Measurements from ENCODE around the gene GRK6. TPM values are rescaled to one million over a fixed set of nuclear protein-coding genes. Genes with fewer than 3 reads are reported as not detected.

Gene GRK6
- total RNA-seq, 1 donor from 2014 or later, result 137 TPM

DNA sequence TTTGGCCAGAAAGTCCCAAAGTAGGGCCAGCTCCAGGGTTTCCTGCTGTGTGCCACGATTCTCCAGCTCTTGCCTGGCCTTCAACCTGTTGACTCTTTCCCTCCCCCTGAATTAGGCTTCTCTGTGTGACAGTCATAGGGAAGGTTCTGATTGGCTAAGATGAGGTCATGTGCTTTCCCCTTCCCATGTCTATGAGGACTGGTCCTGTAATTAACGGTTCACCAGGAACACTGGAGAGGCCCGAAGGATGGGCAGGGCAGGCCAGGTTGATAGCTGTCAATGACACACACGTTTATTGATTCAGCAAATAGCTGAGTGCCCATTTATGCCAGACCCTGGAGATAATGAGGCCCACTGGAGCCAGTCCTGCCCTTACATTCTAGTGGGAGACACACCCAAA is 11.1 kb downstream of the GRK6 start:
- intact Hi-C loops (cut with micrococcal nuclease), result no loop called here

DNA sequence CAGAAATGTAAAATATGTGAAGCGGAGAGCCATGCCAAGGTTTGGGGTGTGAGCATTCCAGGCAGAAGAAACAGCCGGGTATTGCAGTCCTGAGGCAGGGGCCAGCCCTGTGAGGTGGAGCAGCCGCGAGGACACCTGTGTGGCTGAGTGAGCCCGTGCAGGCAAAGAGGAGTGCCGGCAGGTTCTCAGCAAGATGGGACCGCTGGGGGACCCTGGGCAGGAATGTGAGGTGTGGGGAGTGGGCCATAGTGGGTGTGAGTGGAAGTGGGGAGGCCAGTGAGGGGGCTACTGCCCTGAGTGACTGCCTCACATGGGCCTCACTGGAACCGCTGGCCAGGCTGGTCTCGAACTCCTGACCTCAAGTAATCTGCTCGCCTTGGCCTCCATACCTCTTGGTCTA is 12.0 kb downstream of the GRK6 start:
- intact Hi-C loops (cut with micrococcal nuclease), result no loop called here

DNA sequence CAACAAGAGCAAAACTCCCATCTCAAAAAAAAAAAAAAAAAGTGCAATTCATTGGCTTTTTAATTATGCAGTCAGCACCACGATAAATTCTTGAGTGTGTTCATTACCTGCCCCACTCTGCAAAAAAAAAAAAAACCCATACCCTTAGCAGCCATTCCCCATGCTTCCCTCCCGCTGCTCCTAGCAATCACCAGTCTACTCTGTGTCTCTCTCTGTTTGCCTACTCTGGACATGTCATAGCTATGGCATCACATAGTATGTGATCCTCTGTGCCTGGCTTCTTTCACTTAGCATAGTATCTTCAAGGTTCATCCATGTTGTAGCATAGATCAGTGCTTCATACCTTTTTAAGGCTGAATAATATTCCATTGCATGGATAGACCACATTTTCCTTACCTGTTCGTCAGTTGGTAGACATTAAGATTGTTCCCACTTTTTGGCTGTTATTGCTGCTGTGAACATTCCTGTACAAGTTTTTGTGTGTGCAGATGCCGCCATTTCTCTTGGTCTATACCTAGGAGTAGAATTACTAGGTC is 13.1 kb downstream of the GRK6 start:
- intact Hi-C loops (cut with micrococcal nuclease), result no loop called here

DNA sequence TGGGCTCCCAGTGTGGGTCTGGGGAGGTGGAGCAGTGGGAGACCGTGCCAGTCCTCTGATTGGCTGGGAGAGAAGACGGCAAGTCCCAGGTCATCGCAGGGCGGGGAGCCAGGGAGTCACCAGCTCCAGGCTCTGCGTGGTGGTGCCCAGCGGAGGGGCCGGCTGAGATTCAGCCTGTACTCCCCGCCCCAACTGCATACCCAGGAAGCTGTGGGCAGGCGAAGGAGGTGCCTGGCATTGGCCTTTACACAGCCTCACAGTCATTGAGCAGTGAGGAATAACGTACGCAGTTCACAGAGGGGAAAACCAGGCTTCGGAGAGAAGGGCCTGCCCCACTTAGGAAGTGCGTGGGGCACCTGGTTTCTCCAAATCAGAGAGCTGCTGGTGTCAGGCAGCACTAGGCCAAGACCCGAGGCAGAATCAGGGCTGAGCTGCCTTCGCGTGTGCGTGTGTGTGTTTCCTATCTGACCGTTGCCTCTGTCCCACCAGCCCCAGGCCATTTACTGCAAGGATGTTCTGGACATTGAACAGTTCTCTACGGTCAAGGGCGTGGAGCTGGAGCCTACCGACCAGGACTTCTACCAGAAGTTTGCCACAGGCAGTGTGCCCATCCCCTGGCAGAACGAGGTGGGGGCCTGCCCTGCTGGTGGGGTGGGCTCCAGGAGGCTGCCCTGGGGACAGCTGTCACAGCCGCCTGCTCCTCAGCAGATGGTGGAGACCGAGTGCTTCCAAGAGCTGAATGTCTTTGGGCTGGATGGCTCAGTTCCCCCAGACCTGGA is 13.9 kb downstream of the GRK6 start:
- intact Hi-C loops (cut with micrococcal nuclease), result no loop called here

DNA sequence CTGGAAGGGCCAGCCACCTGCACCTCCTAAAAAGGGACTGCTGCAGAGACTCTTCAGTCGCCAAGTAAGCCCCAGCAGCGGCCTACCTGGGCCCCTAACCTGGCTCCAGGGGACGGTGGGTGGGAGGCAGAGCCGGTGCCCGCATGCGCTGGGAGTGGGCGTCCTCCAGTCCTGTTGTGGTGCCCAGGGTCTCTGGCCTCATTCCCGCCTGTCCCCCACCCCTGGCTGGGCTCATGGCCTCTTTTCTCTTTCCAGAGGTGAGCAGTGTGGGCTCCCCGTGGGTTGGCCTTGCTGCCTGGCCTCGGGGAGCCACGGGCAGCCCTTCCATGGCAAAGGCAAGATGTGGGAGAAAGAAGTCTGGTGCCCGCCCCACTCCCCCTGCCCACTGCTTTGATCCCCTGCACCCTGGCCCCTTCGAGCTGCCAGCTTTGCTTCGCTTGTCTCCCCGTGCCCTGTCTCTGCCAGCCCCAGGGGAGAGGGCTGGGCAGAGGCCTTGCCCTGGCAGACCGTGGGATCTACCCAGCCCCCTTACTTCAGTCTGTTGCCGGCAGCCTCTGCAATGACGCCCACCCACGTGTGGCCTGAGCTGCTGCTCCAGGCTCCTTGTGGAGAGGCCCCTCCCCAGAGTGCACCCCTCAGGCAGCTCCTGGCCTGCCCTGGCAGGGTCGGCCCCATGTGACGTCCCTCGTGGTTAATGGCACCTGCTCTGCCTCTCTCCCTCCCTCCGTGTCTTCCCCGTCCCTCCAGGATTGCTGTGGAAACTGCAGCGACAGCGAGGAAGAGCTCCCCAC is 14.7 kb downstream of the GRK6 start:
- intact Hi-C loops (cut with micrococcal nuclease), result no loop called here

DNA sequence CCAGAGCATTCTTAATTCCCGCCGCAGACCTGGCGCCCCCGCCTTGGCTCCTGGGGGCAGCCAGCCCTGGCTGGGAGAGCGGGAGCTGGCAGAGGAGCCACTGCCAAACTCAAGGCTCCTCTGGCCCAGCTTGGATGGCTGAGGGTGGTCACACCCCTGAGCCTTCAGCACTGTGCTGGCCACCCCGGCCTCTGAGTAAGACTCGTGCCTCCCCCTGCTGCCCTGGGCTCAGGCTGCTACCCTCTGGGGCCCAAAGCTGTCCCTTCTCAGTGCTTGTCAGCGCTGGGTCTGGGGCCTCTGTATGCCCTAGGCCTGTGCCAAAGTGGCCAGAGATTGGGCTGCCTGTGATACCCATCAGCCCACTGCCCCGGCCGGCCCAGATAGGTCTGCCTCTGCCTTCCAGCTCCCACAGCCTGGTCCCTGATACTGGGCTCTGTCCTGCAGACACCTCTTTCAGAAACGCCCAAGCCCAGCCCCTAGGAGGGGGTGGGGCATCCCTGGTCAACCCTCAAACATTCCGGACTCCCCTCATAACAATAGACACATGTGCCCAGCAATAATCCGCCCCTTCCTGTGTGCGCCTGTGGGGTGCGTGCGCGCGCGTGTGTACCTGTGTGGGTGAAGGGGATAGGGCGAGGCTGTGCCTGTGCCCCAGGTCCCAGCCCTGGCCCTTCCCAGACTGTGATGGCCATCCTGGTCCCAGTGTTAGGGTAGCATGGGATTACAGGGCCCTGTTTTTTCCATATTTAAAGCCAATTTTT is 15.8 kb downstream of the GRK6 start:
- intact Hi-C loops (cut with micrococcal nuclease), result no loop called here

DNA sequence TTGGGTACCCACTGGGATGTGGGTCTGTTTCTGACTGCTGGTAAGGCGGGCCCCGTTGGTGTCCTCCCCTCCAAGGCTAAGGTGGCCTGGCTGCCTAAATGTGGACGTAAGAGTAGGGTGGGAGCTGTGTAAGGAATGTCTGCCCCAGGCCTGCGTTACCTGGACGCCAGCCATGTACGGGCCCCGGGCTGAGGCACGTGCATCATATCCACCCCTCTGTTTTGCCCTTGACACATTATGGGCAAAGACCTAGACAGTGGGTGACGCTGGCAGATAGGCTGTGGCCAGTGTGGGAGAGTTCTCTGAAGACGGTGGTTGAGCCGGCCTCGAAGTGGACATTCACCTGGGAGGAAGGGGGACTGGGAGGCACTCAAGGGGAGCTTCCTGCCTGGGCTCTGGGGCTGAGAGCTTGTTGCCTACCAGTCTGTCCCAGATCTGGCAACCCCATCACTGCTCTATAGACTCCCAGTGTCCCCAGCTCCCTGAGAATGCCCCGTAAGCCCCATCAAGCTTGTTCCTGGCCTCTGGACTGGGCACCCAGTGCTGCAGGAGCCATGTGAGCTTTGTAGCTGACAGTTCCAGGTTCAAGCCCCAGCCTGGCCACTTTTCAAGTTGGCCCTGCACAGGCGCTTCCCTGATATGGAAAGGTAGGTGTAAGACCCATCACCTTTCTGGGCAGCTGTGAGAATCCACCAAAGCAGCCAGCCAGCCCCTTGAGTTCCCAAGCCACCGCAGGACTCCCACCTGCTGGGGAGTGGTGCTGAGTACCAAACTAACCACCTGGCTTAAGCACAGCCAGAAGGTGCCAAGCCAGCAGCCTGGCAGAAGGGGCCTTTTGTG is 16.9 kb downstream of the GRK6 start:
- intact Hi-C loops (cut with micrococcal nuclease), result no loop called here

DNA sequence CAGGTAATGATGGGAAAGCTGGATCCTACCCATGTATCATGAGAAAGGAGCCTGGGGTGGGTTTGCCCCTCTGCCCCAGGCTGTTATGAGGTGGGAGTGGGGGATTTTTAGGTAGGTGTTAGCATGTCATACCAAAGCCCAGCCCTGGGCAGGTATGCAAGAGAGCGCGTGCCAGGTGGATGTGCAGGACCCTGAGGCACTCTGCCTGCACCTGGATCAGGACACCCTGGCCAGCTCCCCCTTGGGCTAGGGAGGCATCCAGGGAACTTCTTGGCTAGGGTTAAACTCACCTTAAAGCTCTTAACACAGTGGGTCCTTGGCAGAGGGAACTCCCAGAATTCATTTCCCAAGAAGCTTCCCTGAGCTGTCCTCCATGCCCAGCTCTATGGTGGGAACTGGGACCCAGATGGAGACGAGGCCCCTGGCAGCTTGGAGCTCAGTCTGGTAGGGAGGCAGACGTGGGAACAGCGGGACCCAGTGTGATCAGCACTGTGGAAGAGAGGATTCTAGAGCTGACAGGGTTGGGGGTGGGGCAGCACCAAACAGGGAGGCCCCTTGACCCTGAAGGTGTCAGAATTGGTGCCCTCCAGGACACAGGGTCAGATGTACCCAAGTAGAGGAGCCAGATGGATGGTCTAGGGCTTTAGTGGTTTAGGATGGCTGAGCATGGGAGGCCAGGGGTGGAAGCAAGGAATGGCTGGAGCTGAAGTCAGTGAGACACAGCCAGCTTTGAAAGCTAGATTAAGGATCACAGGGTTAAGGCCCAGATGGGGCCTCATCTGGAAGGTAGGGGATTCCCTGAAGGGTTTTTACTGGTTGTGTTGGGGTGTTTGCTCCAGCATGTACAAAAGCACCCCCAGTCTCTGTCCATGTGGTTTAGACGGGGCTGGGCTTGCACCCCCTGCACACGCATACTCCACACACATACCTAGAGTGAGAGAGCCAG is 17.9 kb downstream of the GRK6 start:
- intact Hi-C loops (cut with micrococcal nuclease), result loop anchor here (1.0 kb wide), 1 partner anchor 15 kb away; no protein-coding TSS in a partner anchor

DNA sequence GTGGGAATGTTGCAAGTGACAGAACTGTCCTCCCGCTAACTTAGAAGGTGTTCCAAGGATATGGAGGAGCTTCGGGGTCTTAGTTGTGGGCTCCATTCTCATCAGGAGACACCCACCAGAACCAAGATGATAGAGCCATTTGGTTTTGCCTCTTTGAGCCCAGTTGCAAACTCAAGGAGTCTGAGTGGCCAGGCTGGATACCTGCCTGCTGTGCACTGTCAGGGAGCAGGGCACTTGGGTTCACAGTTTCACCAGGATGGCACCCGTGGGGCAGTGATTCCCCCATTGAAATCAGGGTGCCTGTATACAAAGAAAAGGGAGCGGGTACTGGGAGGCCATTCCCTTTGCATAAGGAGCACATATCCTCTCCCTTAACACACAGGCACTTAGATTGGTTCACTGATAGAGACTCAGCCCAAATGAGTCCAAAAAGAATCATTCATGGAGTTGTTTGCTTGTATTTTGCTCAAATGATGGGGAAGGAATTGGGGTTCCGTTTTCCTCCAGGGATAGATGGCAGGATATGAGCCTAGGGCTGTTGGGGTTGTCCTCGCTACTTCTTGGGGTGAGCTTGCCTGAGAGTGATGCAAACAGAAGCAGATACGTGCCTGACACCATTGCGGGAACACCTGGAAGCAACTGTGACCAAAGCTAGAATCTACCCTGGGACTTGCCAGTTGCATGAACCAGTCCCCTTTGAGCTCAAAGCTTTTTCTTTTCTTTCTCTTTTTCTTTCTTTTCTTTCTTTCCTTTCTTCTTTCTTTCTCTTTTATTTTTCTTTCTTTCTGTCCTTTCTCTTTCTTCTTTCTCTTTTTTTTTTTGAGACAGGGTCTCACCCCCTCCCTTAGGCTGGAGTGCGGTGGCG is 18.8 kb downstream of the GRK6 start:
- intact Hi-C loops (cut with micrococcal nuclease), result loop anchor here (1.0 kb wide), 1 partner anchor 16 kb away; no protein-coding TSS in a partner anchor

DNA sequence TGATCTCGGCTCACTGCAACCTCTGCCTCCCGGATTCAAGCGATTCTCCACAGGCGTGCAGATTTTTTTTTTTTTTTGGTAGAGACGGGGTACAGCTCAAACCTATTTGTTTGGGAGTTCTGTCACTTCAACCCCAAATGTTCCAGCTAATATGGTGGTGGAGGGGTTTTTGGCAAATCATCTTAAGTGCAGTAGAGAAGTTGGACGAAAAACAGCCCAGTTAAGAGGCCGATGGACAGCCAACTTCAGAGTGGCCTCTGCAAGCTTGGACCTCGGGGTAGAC is 19.4 kb downstream of the GRK6 start:
- intact Hi-C loops (cut with micrococcal nuclease), result loop anchor here (1.0 kb wide), 2 partner anchors 8 to 17 kb away; no protein-coding TSS in a partner anchor

DNA sequence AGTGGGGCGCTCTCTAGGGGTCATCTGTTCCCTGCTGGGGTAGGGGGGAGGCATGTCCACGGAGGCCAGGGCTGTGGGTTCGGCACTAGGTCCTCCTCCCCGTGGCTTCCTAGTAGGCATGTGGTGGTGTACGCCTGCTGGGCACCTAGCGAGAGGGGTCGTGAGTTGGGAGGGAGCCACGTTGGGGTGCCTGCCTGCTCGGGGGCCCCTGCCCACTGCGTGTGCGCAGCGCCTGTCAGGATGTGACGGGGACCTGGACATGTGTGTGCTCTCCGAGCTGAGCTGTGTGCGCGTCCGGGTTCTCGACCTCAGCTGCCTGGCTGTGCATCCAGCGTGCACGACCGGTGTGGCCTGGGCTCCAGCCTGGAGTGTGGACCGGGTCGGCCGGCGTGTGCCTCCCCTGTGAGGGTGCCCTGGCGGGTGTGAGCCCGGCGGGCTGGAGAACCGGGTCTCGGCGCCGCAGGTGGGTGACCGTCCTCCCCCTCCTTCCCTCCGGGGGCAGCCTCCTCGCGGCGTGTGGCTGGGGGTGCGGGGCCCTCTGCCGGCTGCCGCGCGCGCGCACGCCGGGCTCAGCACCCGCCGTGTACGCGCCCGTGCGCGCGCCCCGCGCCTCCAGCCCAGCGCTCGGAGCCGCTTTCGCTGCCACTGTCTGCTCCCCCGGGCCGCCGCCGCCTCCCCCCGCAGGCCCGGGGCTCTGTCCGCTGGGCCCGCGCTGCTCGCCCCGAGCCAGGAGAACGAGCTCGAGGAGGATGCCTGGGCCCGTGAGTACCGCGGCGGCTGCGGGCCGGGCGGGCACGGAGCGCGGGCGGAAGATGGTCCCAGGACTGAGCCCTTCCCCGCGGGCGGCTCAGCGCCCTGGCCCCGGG is 20.0 kb downstream of the GRK6 start, which contains the start of gene PRR7:
PRR7 (plus strand) TSS at position 615 of the 866 bp plus-strand sequence. CDS start 8,254 bp downstream, outside the sequence.
- intact Hi-C loops (cut with micrococcal nuclease), result loop anchor here (1.0 kb wide), 1 partner anchor 8 kb away; no protein-coding TSS in a partner anchor

DNA sequence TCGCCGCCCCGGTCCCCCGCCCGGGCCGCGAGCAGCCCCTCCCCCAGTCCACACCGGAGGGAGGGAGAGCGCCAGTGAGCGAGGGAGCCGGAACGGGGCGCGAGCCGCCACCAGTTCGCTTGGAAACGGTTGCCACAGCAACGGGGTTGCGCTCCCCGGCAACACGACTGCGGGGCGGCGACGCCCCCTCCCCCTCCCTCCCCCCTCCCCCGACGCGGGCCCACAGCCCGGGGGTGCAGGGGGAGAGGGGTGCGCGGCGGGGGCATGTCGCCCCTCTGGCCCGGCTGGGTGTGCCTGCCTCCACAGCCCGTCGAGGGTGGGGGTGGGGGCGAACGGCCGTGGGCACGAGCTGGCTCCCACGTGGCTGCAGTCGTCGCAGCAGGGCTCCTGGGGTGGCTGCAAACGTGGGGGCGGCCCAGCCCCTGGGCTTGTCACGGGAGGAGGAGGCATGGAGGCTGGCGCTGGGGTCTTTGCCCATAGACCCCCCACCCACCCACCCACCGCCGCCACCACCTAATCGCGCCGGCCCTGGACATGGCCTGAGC is 20.7 kb downstream of the GRK6 start:
- intact Hi-C loops (cut with micrococcal nuclease), result no loop called here

DNA sequence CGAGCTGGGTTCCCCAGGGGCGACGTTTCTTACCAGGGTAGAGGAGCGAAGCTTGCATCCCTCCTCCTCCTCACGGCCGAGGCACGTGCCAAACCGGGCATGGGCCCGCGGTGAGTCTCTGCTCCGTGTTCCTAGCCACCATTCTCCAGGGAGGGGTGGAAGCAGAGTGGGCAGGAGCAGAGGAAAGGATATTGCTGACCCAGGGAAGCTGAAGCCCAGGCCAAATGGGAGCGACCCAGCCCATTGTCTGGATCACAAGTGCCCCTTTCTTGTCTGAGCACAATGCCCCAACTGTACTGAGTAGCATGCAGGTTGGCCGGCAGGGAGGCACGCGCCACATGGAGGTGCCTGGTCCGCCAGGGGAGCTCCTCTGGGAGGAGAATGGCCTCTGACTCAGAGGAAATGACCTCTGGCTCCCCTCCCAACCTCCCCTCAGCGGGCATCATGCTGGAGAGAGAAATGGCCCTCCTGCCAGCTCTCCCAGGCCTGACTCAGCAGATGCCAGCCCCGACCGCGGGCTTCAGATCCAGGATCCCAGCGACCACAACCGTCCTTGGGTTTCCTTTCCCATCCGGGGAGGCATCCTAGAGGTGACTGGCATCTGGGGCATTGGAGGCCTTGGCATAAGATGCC is 21.3 kb downstream of the GRK6 start:
- intact Hi-C loops (cut with micrococcal nuclease), result no loop called here

DNA sequence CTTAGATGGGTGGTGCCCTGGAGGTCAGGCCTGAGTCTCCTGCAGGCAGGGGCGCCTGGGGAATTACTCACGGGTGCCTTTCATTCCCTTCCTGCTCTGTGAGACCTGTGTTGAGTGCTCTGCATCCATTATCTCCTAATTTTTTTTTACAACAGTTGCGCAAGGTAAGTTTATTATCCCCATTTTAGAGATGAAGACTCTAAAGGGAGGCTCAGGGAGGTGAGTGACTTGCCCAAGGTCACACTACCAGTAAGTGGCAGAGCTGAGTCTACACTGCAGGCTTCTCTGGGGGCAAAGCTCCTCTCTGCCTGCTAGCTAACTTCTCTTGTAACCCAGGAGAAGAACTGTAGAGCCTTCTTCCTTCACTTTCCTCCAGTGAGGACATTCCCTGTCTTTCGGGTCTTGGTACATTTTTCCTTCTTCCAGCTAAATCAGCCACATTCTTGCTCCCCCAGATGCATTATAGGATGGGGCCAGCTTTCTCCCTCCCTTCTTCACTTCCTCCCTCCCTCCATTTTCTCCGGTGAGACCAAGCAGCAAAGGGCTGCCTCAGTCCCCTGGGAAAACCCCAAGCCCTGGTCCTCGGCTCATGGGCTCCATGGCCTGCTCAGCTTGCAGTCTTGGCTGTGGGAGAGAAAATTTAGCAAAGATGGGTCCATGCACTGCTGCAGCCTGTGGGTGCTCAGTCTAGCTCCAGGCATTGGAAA is 21.9 kb downstream of the GRK6 start:
- intact Hi-C loops (cut with micrococcal nuclease), result no loop called here

DNA sequence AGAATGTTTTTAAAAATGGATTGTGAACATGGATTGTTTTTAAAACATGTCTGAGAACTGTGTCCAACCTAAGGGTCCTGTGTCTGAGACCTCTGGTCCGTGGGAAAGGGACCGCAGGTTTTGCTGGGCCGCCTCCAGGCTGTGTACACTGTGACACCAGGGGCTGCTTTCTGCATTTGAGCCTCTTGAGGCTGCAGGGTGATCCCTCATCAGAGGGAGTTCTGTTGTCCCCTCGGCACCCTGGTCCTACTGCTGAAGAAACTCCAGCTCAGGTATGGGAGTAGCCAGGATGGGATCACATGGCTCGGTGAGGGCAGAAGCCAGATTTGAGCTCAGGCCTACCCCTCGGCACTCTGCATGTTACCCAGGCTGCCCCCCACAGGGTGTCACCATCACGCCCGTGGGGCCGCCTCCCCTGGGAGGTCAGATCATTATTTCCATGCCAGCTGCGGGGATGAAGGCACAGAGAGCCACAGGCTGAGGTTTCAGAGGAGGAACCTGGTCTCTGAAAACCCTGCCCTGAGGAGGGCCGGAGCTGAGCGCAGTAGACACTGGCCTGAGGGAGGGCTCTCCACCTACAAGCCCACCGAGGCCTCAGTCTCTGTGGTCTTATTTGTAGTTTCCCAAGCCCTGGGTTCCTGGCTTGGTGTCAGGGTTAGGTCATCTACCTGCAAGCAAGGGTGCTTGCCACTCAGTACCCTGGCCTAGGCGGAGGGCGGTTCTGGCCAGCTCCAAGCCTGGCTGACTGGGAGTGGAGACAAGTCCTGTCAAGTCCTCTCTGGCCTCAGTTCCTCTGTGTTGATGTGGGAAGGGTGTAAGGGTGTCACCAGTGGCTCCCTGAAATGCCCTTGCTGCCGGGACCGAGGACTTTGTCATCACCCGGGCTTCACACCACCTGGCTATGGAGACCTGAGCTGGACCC is 22.9 kb downstream of the GRK6 start:
- intact Hi-C loops (cut with micrococcal nuclease), result no loop called here

Measured in T-helper 1 cell treated with Interleukin-12 subunit alpha and Interleukin-12 subunit beta and Interleukin-4 antibody, amounts not matched to agents 30 ng/mL and 1 ng/mL, for 36 hours (primary cell).